Ishikawa (cell line): Measurements from ENCODE around the gene SHISA9.

ENCODE experiments used
- CEBPB ChIP-seq: IDR thresholded peaks from 2 replicates; pipeline ENCODE4 v1.6.1; 2012
- EGR1 ChIP-seq: IDR thresholded peaks from 2 replicates; pipeline ENCODE4 v1.6.1; 2012
- EP300 ChIP-seq: IDR thresholded peaks from 2 replicates; pipeline ENCODE4 v1.6.1; 2012; ENCODE audit warnings: borderline replicate concordance
- FOXM1 ChIP-seq: IDR thresholded peaks from 2 replicates; pipeline ENCODE4 v1.6.1; 2012; ENCODE audit warnings: low read depth, borderline replicate concordance
- NFIC ChIP-seq: IDR thresholded peaks from 2 replicates; pipeline ENCODE4 v1.6.1; 2012
- RAD21 ChIP-seq: IDR thresholded peaks from 2 replicates; pipeline ENCODE4 v1.6.1; 2012; ENCODE audit warnings: low read depth
- TAF1 ChIP-seq: IDR thresholded peaks from 2 replicates; pipeline ENCODE4 v1.6.1; 2012; ENCODE audit warnings: low read depth, mild to moderate bottlenecking
- TEAD4 ChIP-seq: IDR thresholded peaks from 2 replicates; pipeline ENCODE4 v1.6.1; 2012
- YY1 ChIP-seq: IDR thresholded peaks from 2 replicates; pipeline ENCODE4 v1.6.1; 2012; ENCODE audit warnings: low read depth
- TF ChIP-seq, protein P1 (sequence below): IDR thresholded peaks from 2 replicates; pipeline ENCODE4 v1.6.1; 2012; ENCODE audit warnings: low read depth, mild to moderate bottlenecking
- TF ChIP-seq, protein P2 (sequence below): IDR thresholded peaks from 2 replicates; pipeline ENCODE4 v1.6.1; 2012

GRCh38 chr16:13206606-13207005 lies 305.2 kb downstream of the SHISA9 start:
- no peak for TF ChIP-seq NFIC
- no peak for TF ChIP-seq RAD21
- no peak for TF ChIP-seq EGR1
- TF ChIP-seq EP300, result no peak
- no peak for TF ChIP-seq TAF1
- no peak for TF ChIP-seq YY1
- TF ChIP-seq FOXM1, result no peak
- TF ChIP-seq, protein P1, sequence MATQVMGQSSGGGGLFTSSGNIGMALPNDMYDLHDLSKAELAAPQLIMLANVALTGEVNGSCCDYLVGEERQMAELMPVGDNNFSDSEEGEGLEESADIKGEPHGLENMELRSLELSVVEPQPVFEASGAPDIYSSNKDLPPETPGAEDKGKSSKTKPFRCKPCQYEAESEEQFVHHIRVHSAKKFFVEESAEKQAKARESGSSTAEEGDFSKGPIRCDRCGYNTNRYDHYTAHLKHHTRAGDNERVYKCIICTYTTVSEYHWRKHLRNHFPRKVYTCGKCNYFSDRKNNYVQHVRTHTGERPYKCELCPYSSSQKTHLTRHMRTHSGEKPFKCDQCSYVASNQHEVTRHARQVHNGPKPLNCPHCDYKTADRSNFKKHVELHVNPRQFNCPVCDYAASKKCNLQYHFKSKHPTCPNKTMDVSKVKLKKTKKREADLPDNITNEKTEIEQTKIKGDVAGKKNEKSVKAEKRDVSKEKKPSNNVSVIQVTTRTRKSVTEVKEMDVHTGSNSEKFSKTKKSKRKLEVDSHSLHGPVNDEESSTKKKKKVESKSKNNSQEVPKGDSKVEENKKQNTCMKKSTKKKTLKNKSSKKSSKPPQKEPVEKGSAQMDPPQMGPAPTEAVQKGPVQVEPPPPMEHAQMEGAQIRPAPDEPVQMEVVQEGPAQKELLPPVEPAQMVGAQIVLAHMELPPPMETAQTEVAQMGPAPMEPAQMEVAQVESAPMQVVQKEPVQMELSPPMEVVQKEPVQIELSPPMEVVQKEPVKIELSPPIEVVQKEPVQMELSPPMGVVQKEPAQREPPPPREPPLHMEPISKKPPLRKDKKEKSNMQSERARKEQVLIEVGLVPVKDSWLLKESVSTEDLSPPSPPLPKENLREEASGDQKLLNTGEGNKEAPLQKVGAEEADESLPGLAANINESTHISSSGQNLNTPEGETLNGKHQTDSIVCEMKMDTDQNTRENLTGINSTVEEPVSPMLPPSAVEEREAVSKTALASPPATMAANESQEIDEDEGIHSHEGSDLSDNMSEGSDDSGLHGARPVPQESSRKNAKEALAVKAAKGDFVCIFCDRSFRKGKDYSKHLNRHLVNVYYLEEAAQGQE, result no peak
- TF ChIP-seq CEBPB, result no peak
- TF ChIP-seq, protein P2, sequence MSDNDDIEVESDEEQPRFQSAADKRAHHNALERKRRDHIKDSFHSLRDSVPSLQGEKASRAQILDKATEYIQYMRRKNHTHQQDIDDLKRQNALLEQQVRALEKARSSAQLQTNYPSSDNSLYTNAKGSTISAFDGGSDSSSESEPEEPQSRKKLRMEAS, result no peak
- TF ChIP-seq TEAD4, result no peak
